H1 (cell line): ENCODE results near the gene LAMP1. TPM values are rescaled to one million over a fixed set of nuclear protein-coding genes. Genes with fewer than 3 reads are reported as not detected.

ENCODE experiments used
- POU5F1 ChIP-seq: IDR thresholded peaks from 2 replicates; pipeline ENCODE4 v1.6.1; 2011; ENCODE audit warnings: low read depth, mild to moderate bottlenecking, low read length, moderate library complexity
- polyA plus RNA-seq, 7 experiments: library from polyadenylated mRNA; depleted of rRNA in 3 of 7; stranded (reverse) in 5 of 7; unstranded in 2 of 7; fragments of >200 nt in 5 of 7; fragments of 200-250 nt in 2 of 7; gene quantifications; 1 replicate in 5 of 7; 2 replicates in 1 of 7; 4 replicates in 1 of 7; pipeline versions ENCODE4 v1.2.1 to v1.2.3, GENCODE V29; 2011 to 2013; ENCODE audit warnings: missing spikeins in 2 of 7, mixed read lengths in 2 of 7
- total RNA-seq: library from RNA; stranded (reverse); fragmentation: NEBNext Ultra II Directional; extraction: Animal tissue kit (Norgen Biotek cat#: 25700); gene quantifications from 2 replicates; pipeline ENCODE4 v1.2.1, GENCODE V29; 2021

Gene LAMP1
- total and polyA plus RNA-seq, 2 of the 8 experiments (the other 6 are each of a cell fraction or from before 2014, with no cell fraction given) = 97.6 to 140 TPM

GRCh38 chr13:113315992-113316391, 19.0 kb downstream of the LAMP1 start (continued):
- no peak for TF ChIP-seq POU5F1
